SU-DHL-6 (cell line): ENCODE results near the gene LIPA.

ENCODE experiments used
- CTCF ChIP-seq: fragments of 200-600 bp; sonication (generic); IDR thresholded peaks from one replicate; pipeline ENCODE4 v1.5.1; 2017; ENCODE audit warnings: antibody characterized with exemption, mild to moderate bottlenecking, low read length, moderate library complexity; ENCODE audit not compliant: insufficient read depth, poor library complexity, severe bottlenecking
- EZH2phosphoT487 ChIP-seq: fragments of 200-600 bp; sonication (generic), shearing (Covaris generic); conservative IDR thresholded peaks from 2 replicates; pipeline ENCODE4 v1.6.1; 2018; ENCODE audit warnings: mild to moderate bottlenecking, antibody characterized with exemption, low read length, moderate library complexity, mixed read lengths

- TF ChIP-seq CTCF, result no peak
- no peak for TF ChIP-seq EZH2phosphoT487
These were observed 4.8 kb upstream of the LIPA start for GRCh38 chr10:89256340-89256739.
